Body of pancreas (tissue), 4 donors: ENCODE results near the gene TIAM1. TPM values are rescaled to one million over a fixed set of nuclear protein-coding genes. Genes with fewer than 3 reads are reported as not detected.
A peak's percentile ranks its signal among the peaks of the same experiment; 100 is the strongest.

Source experiments
- ATAC-seq: fragments of 150-250 bp; one replicate; pipeline ENCODE4 v1.9.1; 2016
- DNase-seq, 4 donors: peaks; one replicate each; pipeline ENCODE4 v3.0.0-alpha.2; 2019
- H3K27ac ChIP-seq, 4 donors: fragments of 200-600 bp; sonication (generic); 1 replicate in 3 of 4; 2 replicates in 1 of 4; pipeline versions ENCODE4 v1.5.1 to v1.6.1; 2016 to 2019; ENCODE audit warnings: mild to moderate bottlenecking in 1 of 4, mixed read lengths in 1 of 4, moderate library complexity in 1 of 4
- H3K27me3 ChIP-seq, 2 donors: fragments of 200-600 bp; sonication (generic); one replicate each; pipeline ENCODE4 v1.6.0; 2016; ENCODE audit warnings: mild to moderate bottlenecking in 1 of 2
- H3K36me3 ChIP-seq, 2 donors: fragments of 200-600 bp; sonication (generic); replicated peaks in 1 of 2; 2 replicates each; pipeline ENCODE4 v1.5.1; 2016; ENCODE audit warnings: low read depth in 2 of 2; ENCODE audit not compliant: insufficient read depth in 1 of 2
- H3K4me1 ChIP-seq: fragments of 200-600 bp; sonication (generic); one replicate; pipeline ENCODE4 v1.6.0; 2016
- H3K4me3 ChIP-seq, 2 donors: fragments of 200-600 bp; sonication (generic); 1 replicate in 1 of 2; 2 replicates in 1 of 2; pipeline ENCODE4 v1.5.1; 2016 to 2019
- H3K9me3 ChIP-seq, 3 donors: fragments of 200-600 bp; sonication (generic); 1 replicate in 2 of 3; 2 replicates in 1 of 3; pipeline ENCODE4 v1.5.1; 2016
- CTCF ChIP-seq, 7 experiments: fragments of 450-650 bp in 4 of 7; fragments of 200-600 bp in 3 of 7; sonication (generic) in 3 of 7; IDR thresholded peaks; one replicate each; pipeline ENCODE4 v1.5.1; 2016 to 2019; ENCODE audit warnings: antibody characterized with exemption in 7 of 7
- POLR2A ChIP-seq, 3 donors: fragments of 450-650 bp; IDR thresholded peaks; one replicate each; pipeline ENCODE4 v1.6.1; 2016; ENCODE audit warnings: antibody characterized with exemption in 3 of 3, mild to moderate bottlenecking in 2 of 3
- WGBS, 2 donors: methylation state at CpG; one replicate each; pipeline ENCODE4 v1.1.5; 2017; 5-methylcytosine and 5-hydroxymethylcytosine counted together
- intact Hi-C: fragments of 100-400 bp; cut with DNase I; formaldehyde crosslinking; loops from one replicate; pipeline ENCODE4 v1.15.1; 2023
- total RNA-seq, 2 donors: library from RNA; depleted of rRNA; stranded (reverse); fragments of >200 nt; gene quantifications; one replicate each; pipeline ENCODE4 v1.1.0, GENCODE V29; 2016

TIAM1 gene
- total RNA-seq, 2 donors from 2014 or later, result 3.6 to 8.8 TPM

- no peak overlapping the region for H3K4me3 ChIP-seq
- no peaks in the 10 kb centered on the region for H3K4me1 ChIP-seq
- WGBS, 2 donors, result 54 to 59% methylated on average over 12 of the region's 12 CpGs
- intact Hi-C loops, result no loop called here
- DNase-seq (no peak), ATAC-seq (no peak)
- H3K27ac ChIP-seq, result no peak overlapping the region
- H3K9me3 ChIP-seq, result no peaks in the 10 kb centered on the region
- TF ChIP-seq POLR2A (IDR thresholded peaks at IDR 0.05) (no peak), CTCF (IDR thresholded peaks at IDR 0.05) (no peak)
- no peaks in the 10 kb centered on the region for H3K27me3 ChIP-seq
- no peaks in the 10 kb centered on the region for H3K36me3 ChIP-seq
Observed at GRCh38 chr21:31135531-31136184, 208.4 kb downstream of the TIAM1 start.

DNA sequence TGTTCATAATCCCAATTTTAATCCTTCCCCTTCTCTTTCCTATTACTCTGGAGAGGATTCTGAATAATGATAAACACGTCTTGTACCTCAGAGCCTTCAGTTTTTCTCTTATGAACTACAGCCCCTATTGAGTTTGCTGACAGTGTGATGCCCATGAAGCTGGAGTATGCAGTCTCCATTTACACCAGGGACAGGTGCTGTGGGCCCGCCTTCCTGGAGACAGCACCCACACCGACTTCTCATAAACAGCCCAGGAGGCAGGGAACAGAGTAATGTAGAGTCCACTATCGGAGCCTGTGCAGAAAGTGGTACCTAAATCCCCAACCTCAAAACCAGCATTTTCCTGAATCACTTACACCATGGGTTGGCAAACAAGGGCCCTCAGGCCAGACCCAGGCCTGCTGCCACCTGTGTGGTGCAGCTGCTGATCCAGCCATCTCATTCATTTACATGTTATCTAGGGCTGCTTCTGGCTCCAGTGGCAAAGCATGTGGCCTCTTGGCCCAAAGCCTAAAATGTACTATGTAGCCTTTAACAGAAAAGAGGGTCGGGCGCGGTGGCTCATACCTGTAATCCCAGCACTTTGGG, 210.7 kb downstream of the TIAM1 start:
- WGBS, 2 donors, result 76 to 82% methylated on average over 7 of the region's 7 CpGs
- no peak for ATAC-seq
- intact Hi-C loops, result no loop called here

DNA sequence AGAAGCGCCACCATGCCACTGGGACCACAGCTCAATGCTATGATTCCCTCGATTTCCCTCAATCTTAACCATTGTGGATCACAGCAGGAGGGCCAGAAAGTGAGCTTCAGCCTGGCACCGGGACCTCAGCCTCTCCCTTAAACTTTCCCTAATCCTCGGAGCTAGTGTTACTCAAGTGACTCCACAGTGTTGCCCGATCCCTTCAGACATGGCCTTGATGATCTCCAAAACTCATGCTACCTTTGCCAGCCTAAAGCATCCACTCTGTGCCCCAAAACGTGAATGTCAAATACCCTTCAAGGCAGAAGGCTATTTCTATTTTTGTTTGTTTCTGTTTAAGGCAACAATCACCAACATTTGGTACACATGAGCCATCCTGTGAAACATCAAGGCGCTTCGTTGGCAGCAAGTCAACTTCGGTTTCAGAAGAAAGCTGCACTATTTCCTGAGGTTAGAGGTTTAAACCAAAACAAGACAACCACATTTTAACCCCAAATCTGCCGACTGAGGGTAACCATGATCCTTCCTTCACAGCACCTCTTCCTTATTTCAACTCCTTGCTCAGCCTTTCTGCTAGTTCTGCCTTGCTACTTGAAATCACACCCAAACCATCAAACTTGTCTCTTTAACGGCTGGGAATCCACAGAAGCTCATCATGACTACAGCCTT, 211.4 kb downstream of the TIAM1 start:
- intact Hi-C loops, result no loop called here
- Histone ChIP-seq H3K9me3 (no peaks in the 10 kb centered on the region), H3K27me3 (no peaks in the 10 kb centered on the region), H3K4me3 (no peak overlapping the region), H3K36me3 (no peaks in the 10 kb centered on the region), H3K27ac (no peak overlapping the region), H3K4me1 (no peaks in the 10 kb centered on the region)
- 52 to 69% methylated on average over 11 of the region's 11 CpGs for WGBS, 2 donors
- TF ChIP-seq POLR2A (IDR thresholded peaks at IDR 0.05) (no peak), CTCF (IDR thresholded peaks at IDR 0.05) (no peak)
- ATAC-seq, result no peak
- DNase-seq, result peak in 1 of 4 donors; percentile 23

More for the DNA sequence above, 210.7 kb downstream of the TIAM1 start:
- no peak for TF ChIP-seq POLR2A (IDR thresholded peaks at IDR 0.05)
- no peak for TF ChIP-seq CTCF (IDR thresholded peaks at IDR 0.05)
- no peaks in the 10 kb centered on the region for H3K27me3 ChIP-seq
- H3K4me1 ChIP-seq, result no peaks in the 10 kb centered on the region
- no peaks in the 10 kb centered on the region for H3K9me3 ChIP-seq
- no peaks in the 10 kb centered on the region for H3K36me3 ChIP-seq
- no peak overlapping the region for H3K4me3 ChIP-seq
- DNase-seq, result no peak
- no peak overlapping the region for H3K27ac ChIP-seq

DNA sequence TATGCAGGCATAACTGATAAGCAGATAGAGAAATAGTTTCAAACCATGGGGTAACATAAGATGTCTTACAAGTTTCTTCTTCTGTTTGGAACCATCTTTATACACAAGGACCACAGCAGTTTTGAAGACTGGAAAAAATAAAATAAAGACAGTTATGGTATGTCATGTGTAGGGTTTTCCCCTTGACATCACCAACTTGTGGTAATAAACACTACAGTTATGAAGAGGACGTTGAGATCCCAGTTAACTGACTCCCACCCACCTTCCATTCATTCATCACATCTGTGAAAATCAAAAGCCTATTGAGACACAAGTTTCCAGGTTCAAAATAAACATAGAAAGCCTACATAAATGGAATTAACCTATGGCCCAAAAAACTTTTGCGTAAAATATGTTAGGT, 213.2 kb downstream of the TIAM1 start:
- intact Hi-C loops, result no loop called here
- 63 to 65% methylated on average over 2 of the region's 2 CpGs for WGBS, 2 donors
- no peaks in the 10 kb centered on the region for H3K36me3 ChIP-seq
- no peaks in the 10 kb centered on the region for H3K9me3 ChIP-seq
- no peaks in the 10 kb centered on the region for H3K27me3 ChIP-seq
- no peak for DNase-seq
- no peaks in the 10 kb centered on the region for H3K4me1 ChIP-seq
- no peak overlapping the region for H3K4me3 ChIP-seq
- no peak overlapping the region for H3K27ac ChIP-seq
- ATAC-seq, result no peak
- no peak for TF ChIP-seq POLR2A (IDR thresholded peaks at IDR 0.05)
- no peak for TF ChIP-seq CTCF (IDR thresholded peaks at IDR 0.05)
